T-helper 22 cell (primary cell): ENCODE data around the gene CMYA5.

Experiments used
- DNase-seq: peaks from one replicate; pipeline ENCODE4 v3.0.0-alpha.2; 2020; ENCODE audit warnings: low read depth

Gene CMYA5

GRCh38 chr5:79837761-79838551, 148.3 kb downstream of the CMYA5 start:
- DNase-seq, result no peak

DNA sequence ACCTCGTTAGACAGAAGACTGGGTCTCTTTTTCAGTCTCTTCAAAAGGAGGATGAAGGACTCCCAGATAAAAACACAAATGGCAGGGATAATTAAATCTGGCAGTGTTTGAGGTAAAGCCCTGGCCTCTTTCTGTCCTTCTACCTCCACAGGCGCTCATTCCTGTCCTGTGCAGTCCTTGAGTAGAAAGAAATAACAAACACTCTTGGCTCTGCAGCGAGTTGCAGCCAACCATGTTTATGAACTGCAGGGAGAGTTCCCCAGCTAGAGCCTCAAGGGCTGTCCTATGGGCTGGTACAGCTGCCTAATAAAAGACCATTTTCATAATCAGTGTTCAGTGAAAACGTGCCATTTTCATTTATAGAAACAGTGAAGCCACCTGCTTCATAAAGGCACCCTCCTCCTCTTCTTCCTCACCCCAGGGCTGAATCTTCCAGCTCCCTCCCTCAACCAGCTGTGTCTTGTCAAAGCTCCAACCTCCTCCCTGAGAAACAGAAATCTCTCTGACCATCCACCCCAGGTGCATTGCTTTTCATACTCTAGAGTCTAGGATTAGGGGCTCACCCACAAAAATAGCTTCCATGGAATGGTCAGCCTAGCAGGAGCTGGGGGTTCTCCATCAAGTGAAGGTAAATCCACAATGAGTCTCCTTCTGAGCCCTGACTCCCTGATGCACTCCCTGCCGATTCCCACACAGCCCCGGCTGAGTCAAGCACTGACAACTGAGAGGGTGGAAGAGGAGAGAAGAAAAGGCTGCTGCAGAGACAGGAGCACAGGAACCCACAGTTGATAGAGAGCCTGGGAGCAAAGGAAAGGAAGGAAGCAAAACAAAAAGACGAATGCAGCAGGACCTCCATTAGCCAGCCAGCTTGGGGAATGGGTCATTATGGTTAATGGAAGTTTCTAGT, 150.7 kb downstream of the CMYA5 start:
- no peak for DNase-seq

- DNase-seq, result no peak
Measured at GRCh38 chr5:79841172-79841571, 151.5 kb downstream of the CMYA5 start.

DNA sequence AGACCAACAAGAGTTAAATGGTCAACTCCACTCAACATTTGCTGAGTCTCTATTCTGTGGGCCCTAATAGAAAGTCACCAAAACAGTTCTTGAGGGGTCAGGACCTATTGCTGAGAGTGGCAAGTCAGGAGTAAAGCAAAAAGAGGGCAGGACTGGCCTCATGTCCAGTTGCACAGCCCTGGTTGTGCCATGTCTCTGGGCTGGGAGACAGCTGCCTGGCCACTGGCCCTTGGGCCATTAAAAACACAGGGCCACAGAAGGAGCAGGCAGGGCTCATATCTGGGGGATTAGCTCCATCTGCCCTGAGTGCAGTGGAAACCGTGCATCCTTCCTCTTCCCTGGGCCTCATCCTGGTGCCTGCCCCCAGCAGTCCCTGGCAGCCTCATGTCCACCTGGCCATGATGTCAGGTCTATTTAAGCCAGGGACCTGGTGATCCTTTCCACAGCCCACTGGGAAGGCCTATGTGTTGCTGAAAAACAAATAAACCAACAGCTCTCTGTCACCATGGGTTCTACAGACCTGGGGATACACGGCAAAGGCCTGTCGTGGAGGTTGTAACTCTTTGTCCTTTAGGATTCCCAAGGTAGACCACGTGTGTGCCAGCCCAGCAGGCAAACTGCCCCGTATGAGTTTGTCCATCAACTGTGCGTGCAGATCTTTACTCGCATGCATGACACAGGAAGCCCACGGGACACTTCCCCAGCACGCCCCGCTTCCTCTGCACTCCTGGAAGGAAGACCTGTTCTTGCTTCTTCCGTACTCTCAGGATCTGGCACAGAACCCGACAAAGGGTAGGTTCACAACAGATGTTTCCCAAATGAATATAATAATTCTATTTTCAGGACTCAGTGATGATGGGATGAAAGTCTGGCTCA, 152.6 kb downstream of the CMYA5 start:
- no peak for DNase-seq

- DNase-seq, result no peak
Measured at GRCh38 chr5:79842991-79843390, 153.4 kb downstream of the CMYA5 start.

DNA sequence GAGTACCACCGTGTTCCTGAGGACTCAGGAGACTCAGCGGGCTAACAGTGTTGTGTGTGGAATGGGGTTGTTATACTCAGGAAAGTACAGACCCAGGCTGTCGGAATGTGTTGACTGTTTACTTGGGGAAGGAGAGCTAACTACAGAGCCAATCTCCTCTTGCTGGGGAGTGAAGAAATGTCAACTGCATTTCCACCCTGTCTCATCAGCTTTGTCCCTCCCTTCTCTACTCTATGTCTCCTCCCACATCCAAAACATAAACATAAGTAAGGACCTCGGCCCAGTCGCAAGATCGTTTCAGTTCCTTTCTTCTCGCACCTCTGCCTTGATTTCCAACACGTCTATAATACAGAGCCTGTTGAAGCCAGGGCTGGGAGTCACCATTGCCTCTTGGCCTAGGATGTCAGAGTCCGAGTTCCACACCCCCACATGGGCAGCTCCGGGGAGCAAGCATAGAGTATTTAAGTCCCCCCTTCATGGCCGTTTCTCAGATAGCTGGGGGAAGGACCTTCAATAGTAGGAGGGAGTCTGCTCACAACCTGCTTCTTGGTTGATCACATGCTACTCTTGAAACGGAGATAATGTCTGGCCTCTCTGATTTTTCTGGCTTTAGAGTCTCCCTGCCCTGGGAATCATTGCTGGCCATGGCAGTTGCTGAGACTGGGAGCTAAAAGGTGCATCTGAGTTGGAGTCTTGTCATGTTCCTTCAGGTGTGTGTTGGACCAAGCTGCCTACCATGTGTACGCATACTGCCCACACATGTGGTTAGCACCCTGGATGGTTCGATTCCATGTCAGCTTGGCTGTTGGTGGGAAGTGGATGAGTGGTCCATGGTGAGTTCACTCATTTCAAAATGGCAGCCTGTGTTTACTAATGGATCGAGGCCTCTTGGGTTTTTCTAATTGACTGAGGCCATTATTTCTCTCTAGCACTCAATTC, 154.1 kb downstream of the CMYA5 start:
- no peak for DNase-seq

DNA sequence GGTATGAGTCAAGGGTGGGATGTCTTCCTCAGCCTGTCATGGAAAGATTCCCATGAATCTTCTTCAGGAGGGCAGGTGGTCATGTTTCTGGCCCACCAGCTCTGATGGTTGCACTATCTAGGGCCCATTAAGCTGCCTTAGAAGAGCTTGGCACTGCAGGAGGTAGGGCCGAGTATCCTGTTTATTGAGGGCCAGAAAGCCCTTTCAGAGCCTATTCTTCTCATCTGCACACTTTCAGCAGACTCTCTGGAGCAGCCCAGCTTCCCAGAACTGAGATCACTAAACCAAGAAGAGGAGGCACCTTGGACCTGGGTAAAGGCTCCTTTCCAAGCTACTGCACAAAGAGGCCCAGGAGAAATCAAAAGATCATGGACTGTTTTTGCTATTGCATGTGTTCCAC, 154.9 kb downstream of the CMYA5 start:
- no peak for DNase-seq

GRCh38 chr5:79845448-79846197, 156.0 kb downstream of the CMYA5 start:
- no peak for DNase-seq

- no peak for DNase-seq
Measured at GRCh38 chr5:79846198-79846521, 156.5 kb downstream of the CMYA5 start.

DNA sequence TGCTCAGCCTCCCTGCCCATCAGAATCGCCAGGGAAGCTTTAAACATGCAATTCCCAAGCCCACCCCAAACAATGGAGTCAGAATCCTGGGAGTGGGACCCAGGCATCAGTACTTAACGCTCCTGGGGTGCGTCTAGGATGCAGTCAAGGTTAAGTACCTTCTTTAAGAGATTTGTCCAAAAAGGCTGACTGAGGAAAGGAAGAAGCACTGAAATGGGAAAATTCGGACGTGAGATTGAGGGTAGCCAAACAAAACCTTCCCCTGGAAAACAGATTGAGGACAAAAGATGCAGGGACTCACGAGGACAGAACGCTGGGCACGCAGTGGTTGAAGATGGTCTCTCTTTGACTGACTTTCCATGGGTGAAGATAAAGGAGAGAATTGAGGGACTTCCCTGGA, 157.9 kb downstream of the CMYA5 start:
- DNase-seq, result no peak

GRCh38 chr5:79849061-79849460, 159.4 kb downstream of the CMYA5 start:
- no peak for DNase-seq
